Neural cell (in vitro differentiated cells): ENCODE results near the gene CTNNA2.
"Not testable (repeated sequence)": the region's sequence is repeated elsewhere in the genome, so short reads cannot be mapped to it uniquely, and the experiment has no call there.

Experiments
- CTCF ChIP-seq: fragments of 450-650 bp; IDR thresholded peaks from 2 replicates; pipeline ENCODE4 v1.5.1; 2014; ENCODE audit warnings: antibody characterized with exemption, mild to moderate bottlenecking, moderate library complexity; ENCODE audit not compliant: poor library complexity, severe bottlenecking
- EP300 ChIP-seq: fragments of 450-650 bp; conservative IDR thresholded peaks from 2 replicates; pipeline ENCODE4 v1.6.1; 2014; ENCODE audit warnings: antibody characterized with exemption, mild to moderate bottlenecking, moderate library complexity; ENCODE audit not compliant: poor library complexity, severe bottlenecking
- EZH2 ChIP-seq: fragments of 200-600, 300-800 bp; shearing (Covaris generic), sonication (generic); IDR thresholded peaks from 2 replicates; pipeline ENCODE4 v1.6.1; 2014; ENCODE audit warnings: antibody characterized with exemption, low read length, borderline replicate concordance, mild to moderate bottlenecking; ENCODE audit not compliant: insufficient read depth, poor library complexity, severe bottlenecking
- POLR2AphosphoS5 ChIP-seq: IDR thresholded peaks from 2 replicates; pipeline ENCODE4 v1.6.1; 2012
- REST ChIP-seq: IDR thresholded peaks from 2 replicates; pipeline ENCODE4 v1.6.1; 2012; ENCODE audit warnings: borderline replicate concordance

GRCh38 chr2:80146757-80147156, 633.9 kb downstream of the CTNNA2 start:
- not testable (repeated sequence) for TF ChIP-seq CTCF, POLR2AphosphoS5, REST, EZH2, EP300
